GM15510 (cell line): Measurements from ENCODE around the gene COLEC12.

Source experiments
- POLR2A ChIP-seq: IDR thresholded peaks from 3 replicates; pipeline ENCODE4 v1.6.1; 2011; ENCODE audit warnings: borderline replicate concordance; ENCODE audit not compliant: insufficient read length; ENCODE audit errors: extremely low read depth

COLEC12 gene

GRCh38 chr18:471716-472115 lies 28.8 kb downstream of the COLEC12 start:
- no peak for TF ChIP-seq POLR2A

- no peak for TF ChIP-seq POLR2A
Observed at GRCh38 chr18:470661-471501, 29.6 kb downstream of the COLEC12 start.

GRCh38 chr18:468955-469790 lies 31.3 kb downstream of the COLEC12 start:
- TF ChIP-seq POLR2A: no peak

GRCh38 chr18:463827-464541 lies 36.5 kb downstream of the COLEC12 start:
- no peak for TF ChIP-seq POLR2A

- TF ChIP-seq POLR2A: no peak
Observed at GRCh38 chr18:463403-463802, 37.1 kb downstream of the COLEC12 start.

- TF ChIP-seq POLR2A: no peak
Observed at GRCh38 chr18:461762-462161, 38.7 kb downstream of the COLEC12 start.

- no peak for TF ChIP-seq POLR2A
Observed at GRCh38 chr18:460791-461190, 39.7 kb downstream of the COLEC12 start.

- TF ChIP-seq POLR2A: no peak
Observed at GRCh38 chr18:459814-460593, 40.5 kb downstream of the COLEC12 start.

GRCh38 chr18:457521-458412 lies 42.7 kb downstream of the COLEC12 start:
- TF ChIP-seq POLR2A: no peak

GRCh38 chr18:457140-457519 lies 43.4 kb downstream of the COLEC12 start:
- TF ChIP-seq POLR2A: no peak

- TF ChIP-seq POLR2A: no peak
Observed at GRCh38 chr18:456361-457139, 44.0 kb downstream of the COLEC12 start.

- TF ChIP-seq POLR2A: no peak
Observed at GRCh38 chr18:453400-453799, 47.1 kb downstream of the COLEC12 start.

- no peak for TF ChIP-seq POLR2A
Observed at GRCh38 chr18:452816-453215, 47.7 kb downstream of the COLEC12 start.
